ENCODE data around the gene FMO4.

DNA sequence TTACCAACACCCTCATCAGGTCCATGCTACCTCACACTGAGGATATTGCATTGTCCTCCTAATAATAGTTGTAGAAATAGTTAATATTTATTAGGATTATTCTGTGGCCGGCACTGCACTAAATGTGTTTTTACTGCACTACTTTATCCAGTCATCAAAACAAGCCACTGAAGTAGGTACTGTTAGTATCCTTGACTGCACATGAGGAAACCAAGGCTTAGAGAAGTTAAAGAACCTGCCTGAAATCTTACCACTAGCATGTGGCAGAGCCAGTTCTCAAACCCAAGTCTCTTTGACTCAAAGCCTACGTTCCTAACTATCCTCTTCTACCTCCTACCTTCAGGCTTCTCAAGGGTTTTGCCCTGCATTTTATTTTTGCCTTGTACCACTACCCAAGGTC lies 34.7 kb upstream of the FMO4 start:
- TF ChIP-seq, protein P1, sequence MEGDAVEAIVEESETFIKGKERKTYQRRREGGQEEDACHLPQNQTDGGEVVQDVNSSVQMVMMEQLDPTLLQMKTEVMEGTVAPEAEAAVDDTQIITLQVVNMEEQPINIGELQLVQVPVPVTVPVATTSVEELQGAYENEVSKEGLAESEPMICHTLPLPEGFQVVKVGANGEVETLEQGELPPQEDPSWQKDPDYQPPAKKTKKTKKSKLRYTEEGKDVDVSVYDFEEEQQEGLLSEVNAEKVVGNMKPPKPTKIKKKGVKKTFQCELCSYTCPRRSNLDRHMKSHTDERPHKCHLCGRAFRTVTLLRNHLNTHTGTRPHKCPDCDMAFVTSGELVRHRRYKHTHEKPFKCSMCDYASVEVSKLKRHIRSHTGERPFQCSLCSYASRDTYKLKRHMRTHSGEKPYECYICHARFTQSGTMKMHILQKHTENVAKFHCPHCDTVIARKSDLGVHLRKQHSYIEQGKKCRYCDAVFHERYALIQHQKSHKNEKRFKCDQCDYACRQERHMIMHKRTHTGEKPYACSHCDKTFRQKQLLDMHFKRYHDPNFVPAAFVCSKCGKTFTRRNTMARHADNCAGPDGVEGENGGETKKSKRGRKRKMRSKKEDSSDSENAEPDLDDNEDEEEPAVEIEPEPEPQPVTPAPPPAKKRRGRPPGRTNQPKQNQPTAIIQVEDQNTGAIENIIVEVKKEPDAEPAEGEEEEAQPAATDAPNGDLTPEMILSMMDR (conservative IDR thresholded peaks at IDR 0.05; ENCODE audit: low read depth, low read length): no peak
- no peak for TF ChIP-seq EZH2phosphoT487 (IDR thresholded peaks at IDR 0.05; ENCODE audit: borderline replicate concordance, low read length)
